NCI-H460 (cell line): Measurements from ENCODE around the gene ZNF219. TPM values are rescaled to one million over a fixed set of nuclear protein-coding genes. Genes with fewer than 3 reads are reported as not detected.
"Not testable (repeated sequence)": the region's sequence is repeated elsewhere in the genome, so short reads cannot be mapped to it uniquely, and the experiment has no call there.

ENCODE experiments used
- DNase-seq: peaks from one replicate; pipeline ENCODE4 v3.0.0-alpha.2; 2016; ENCODE audit warnings: low read depth; ENCODE audit errors: extremely low read depth
- small RNA-seq, 2 experiments: library from RNA; depleted of rRNA; stranded (forward); fragments of <200 nt; gene quantifications; one replicate each; pipeline ENCODE3, GENCODE V24; 2014
- total RNA-seq: library from RNA; depleted of rRNA; stranded (reverse); fragments of >200 nt; shearing (Covaris generic); gene quantifications from 2 replicates; pipeline ENCODE4 v1.2.3, GENCODE V29; 2014; rRNA removed

Gene ZNF219
- total RNA-seq, 1 experiment from 2014 or later: 23.5 TPM

DNA sequence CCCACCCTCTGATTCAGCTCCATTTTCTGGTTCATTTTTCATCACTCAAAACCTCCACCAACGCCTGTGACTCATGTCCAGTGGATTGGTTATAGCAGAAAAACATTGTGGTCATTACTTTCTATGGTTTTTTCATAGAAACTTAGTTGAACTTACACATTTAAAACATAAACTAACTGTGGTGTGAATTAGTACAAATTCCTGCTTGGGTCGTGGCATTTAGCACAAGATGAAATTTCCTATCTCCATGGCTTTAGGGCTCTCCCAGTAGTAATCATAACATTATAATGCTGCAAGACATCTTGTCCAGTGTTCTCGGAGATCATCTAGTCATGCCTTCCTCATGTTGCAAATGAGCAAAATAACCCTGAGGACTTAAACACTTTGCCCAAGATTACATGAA is 49.2 kb downstream of the ZNF219 start:
- DNase-seq: no peak

DNA sequence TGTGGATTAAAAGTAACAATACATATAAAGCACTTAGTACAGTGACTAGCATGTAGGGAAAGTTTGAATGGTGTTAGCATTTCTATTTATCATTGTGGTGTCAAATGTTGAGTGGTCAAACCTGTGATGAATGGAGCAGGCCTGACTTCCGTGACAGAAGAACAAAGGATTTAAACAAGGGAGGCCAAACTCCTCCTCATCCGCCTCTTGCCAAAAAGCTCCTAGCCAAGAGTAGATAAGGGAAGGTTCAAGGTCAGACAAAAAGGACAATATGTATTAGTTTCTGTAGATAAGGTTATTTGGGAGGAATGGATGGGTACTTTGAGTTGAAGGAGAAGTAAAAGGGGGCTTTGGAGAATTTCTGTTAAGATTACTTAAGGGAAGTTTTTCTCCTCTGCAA is 49.8 kb downstream of the ZNF219 start:
- no peak for DNase-seq

DNA sequence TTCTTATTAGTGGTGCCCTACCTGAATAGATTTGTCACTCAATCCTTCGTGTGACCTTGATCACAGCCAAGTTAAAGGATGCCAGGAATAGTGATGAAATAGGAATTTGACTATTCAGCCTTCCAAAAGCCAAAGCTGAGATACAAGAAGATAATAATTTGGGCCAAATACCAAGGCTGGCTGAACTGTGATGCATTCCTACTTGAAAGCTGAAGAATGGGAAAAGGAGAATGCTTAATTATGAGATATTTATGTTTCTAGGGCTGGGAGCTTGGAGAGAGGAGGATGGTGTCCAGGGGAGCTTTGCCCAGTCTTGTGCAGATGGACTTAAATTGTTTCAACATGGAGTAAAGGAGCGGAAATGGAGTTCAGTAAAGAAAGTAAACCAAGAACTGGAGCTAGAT is 51.1 kb downstream of the ZNF219 start:
- DNase-seq: no peak

DNA sequence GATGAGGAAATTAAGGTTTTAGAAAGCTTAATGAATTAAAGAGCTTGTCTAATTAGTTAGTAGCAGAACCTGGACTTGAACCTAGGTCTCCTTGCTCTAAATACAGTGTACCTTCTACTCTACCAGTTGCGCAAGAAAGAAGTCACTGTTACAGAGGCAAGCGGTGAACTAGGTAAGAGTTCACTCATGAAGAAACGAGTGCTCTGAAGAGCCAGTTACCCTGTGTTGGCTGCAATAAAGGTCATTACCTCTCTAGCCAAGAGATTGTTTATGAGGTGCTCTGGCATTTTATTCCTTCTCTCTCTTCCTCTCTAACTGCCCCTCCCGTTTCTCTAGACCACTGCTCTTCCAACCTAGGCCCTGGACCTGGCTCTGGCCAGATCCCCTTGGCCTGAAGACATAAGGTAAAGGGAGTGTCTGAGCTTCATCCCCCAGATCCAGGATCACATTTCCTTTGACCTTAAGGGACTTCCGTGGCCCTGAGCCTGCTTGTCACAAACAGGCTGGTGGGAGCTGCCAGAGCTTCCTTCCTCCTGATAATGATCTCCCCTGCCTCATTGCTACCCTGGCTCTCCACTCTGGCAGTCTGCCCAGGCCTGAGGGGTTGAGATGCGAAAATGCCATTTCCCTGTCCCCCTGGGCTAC is 54.4 kb downstream of the ZNF219 start:
- no peak for DNase-seq

- DNase-seq: no peak
Observed at GRCh38 chr14:21043387-21043973, 55.0 kb downstream of the ZNF219 start.

GRCh38 chr14:21042918-21043317 is 55.5 kb downstream of the ZNF219 start:
- no peak for DNase-seq

DNA sequence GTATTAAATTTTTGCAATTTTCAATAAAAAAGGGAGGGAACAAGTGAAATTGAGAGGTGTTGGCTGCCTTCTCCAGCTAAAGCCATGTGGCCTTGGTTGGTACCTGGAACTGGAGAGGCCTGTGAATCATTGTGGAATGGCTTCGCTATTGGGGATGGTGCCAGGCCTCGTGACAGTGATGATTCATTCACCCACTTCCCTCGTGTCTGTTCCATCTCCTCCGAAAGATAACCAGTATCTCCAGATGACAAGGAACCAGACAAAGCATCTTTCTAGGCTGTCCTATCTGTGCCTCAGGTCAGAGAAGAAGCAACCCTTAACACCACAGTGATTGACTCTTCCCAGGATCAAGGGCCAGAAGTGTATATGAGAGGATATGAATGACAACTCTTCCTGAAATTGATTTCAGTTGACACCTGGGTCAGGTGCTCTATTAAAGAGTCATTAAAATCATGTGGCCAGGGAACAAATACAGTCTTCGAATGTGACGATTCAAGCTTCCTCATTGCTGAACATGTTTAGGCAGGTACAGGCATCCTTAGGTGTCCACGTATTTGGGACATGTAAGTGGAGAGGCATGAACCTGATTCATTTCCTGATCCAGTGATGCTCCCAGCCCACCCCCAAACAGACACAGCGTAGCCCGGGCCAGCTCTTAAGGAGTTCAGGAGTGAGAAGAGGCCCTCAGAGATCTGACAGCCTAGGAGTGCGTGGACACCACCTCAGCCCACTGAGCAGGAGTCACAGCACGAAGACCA is 56.6 kb downstream of the ZNF219 start, which contains the start of gene RNASE7:
TSS of gene RNASE7 (plus strand) at position 687 of the 758 bp plus-strand sequence. CDS start 631 bp downstream, outside the sequence.
- no peak for DNase-seq

- not testable (repeated sequence) for DNase-seq
Observed at GRCh38 chr14:21040941-21041340, 57.5 kb downstream of the ZNF219 start.

- no peak for DNase-seq
Observed at GRCh38 chr14:21040370-21040925, 58.0 kb downstream of the ZNF219 start.

Small RNA genes within 50 kb of the gene (small RNA-seq; reads per million reads assigned to genes)
- 0 reads per million in 2 experiments for gene RNU6-252P

Other genes starting within 250 kb of the ZNF219 start
- gene RNASE3, start 207.3 kb downstream of the ZNF219 start, total RNA-seq: not detected in 2 replicates
- gene RNASE2, start 143.2 kb downstream of the ZNF219 start, total RNA-seq: not detected in 2 replicates
- 76.6 and 80.5 TPM in 2 replicates for gene METTL17, start 108.7 kb downstream of the ZNF219 start, total RNA-seq
- not detected in 2 replicates for gene SLC39A2, start 99.4 kb downstream of the ZNF219 start, total RNA-seq
- gene NDRG2, start 73.6 kb downstream of the ZNF219 start, total RNA-seq: 3.4 and 5.0 TPM in 2 replicates
- gene TPPP2, start 68.4 kb downstream of the ZNF219 start, total RNA-seq: not detected in 2 replicates
- not detected in 2 replicates for gene RNASE13, start 63.8 kb downstream of the ZNF219 start, total RNA-seq
- not detected in 2 replicates for gene RNASE7, start 56.3 kb downstream of the ZNF219 start, total RNA-seq
- gene RNASE8, start 40.8 kb downstream of the ZNF219 start, total RNA-seq: not detected in 2 replicates
- 9.3 and 10.7 TPM in 2 replicates for gene ARHGEF40, start 28.4 kb downstream of the ZNF219 start, total RNA-seq
- 0.87 and 1.5 TPM in 2 replicates for gene TMEM253, start 2.4 kb upstream of the ZNF219 start, total RNA-seq
- not detected in 2 replicates for gene OR5AU1, start 57.4 kb upstream of the ZNF219 start, total RNA-seq
- gene HNRNPC, start 170.8 kb upstream of the ZNF219 start, total RNA-seq: 1,048 and 1,119 TPM in 2 replicates
- 0.05 TPM in 1 of 2 replicates, not detected in the other for gene RPGRIP1, start 181.4 kb upstream of the ZNF219 start, total RNA-seq